ENCODE measurements around the gene INTS13.

GRCh38 chr12:26868447-26869103, 69.2 kb downstream of the INTS13 start:
- TF ChIP-seq REST (IDR thresholded peaks at IDR 0.05; ENCODE audit: insufficient read depth in 1 of 2, low read depth in 2 of 2, low read length in 2 of 2) (no peak), FOXP2 (optimal IDR thresholded peaks at IDR 0.05; ENCODE audit: borderline replicate concordance, extremely low read depth, extremely low read length, insufficient read depth) (no peak), POLR2AphosphoS5 (IDR thresholded peaks at IDR 0.05; ENCODE audit: low read depth, low read length) (no peak)
